Right cardiac atrium (tissue), 5 donors: ENCODE measurements around the gene HS6ST3. TPM values are rescaled to one million over a fixed set of nuclear protein-coding genes. Genes with fewer than 3 reads are reported as not detected.

Experiments
- ATAC-seq, 2 donors: fragments of 200-7000 bp; cut with Tn5 transposase; one replicate each; pipeline versions ENCODE4 v1.8.0 to v1.9.1; 2020; ENCODE audit warnings: moderate library complexity in 2 of 2, mild to moderate bottlenecking in 1 of 2
- DNase-seq, 3 donors: peaks; one replicate each; pipeline ENCODE4 v3.0.0-alpha.2; 2020
- H3K27ac ChIP-seq: one replicate; pipeline ENCODE4 v1.5.1; 2013; ENCODE audit warnings: mild to moderate bottlenecking, low read length, control low read depth, moderate library complexity
- H3K27me3 ChIP-seq: one replicate; pipeline ENCODE4 v1.6.1; 2013; ENCODE audit not compliant: control insufficient read depth, insufficient read depth
- H3K4me1 ChIP-seq: one replicate; pipeline ENCODE4 v1.6.1; 2013; ENCODE audit warnings: low read length; ENCODE audit not compliant: control insufficient read depth, insufficient read depth
- H3K4me3 ChIP-seq: one replicate; pipeline ENCODE4 v1.5.1; 2013; ENCODE audit warnings: low read length, control low read depth
- H3K9me3 ChIP-seq: one replicate; pipeline ENCODE4 v1.6.1; 2013; ENCODE audit warnings: low read length; ENCODE audit not compliant: control insufficient read depth
- WGBS: extraction: QIAGEN DNeasy Blood & Tissue Kit; methylation state at CpG from one replicate; pipeline ENCODE4 v1.1.7; 2013; 5-methylcytosine and 5-hydroxymethylcytosine counted together
- intact Hi-C, 4 donors: fragments of 100-400 bp; cut with DNase I; formaldehyde crosslinking; loops; one replicate each; pipeline versions ENCODE4 v1.11.0 to v1.14.0; 2022 to 2023
- microRNA-seq, 2 donors: library from miRNA; unstranded; fragments of <30 nt; microRNA quantifications; one replicate each; pipeline ENCODE4 v1.2.0, GENCODE V29; 2020 to 2021
- polyA plus RNA-seq: library from polyadenylated mRNA; stranded (reverse); fragments of 200-250 nt; gene quantifications from one replicate; pipeline ENCODE4 v1.2.3, GENCODE V29; 2013
- total RNA-seq, 4 donors: library from RNA; stranded (reverse); fragmentation: NEBNext Ultra II Directional; extraction: Animal tissue kit (Norgen Biotek cat#: 25700); gene quantifications; one replicate each; pipeline ENCODE4 v1.2.1, GENCODE V29; 2021
- donor health status: healthy with polysubstance abuse.
- donor health status: DM: no; HTN: yes; CAD: no.
- donor health status: DM: no; HTN: no; CAD: no.
- donor health status: DM: no; HTN: yes; CAD: no; lungs with severe emphysema.
- donor health status: DM: yes; HTN: yes; CAD: no.

The HS6ST3 gene
- total and polyA plus RNA-seq, 5 donors: 0.64 to 1.3 (median 0.79) TPM

DNA sequence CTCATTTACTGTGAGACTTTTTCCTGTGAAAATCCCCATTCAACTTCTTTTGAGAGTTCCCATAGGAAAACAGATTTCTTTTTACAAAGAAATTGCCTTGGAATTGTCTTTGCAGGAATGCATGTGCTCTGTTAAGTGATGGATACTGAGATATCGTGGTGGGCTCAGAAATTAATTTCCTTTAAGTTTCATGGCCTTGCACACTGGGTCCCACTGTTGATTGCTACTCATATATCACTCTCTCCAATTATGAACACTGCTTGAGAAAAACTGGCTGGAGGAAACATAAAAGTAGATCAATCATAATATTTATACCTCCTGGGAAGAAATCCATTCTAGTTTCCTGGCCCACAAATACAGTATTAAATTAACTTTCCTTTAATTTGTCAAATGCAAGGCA, 773.1 kb downstream of the HS6ST3 start:
- no peak overlapping the region for H3K4me3 ChIP-seq
- H3K9me3 ChIP-seq: no peaks in the 10 kb centered on the region
- intact Hi-C loops: no loop called here
- ATAC-seq (no peak), DNase-seq (no peak)
- no peaks in the 10 kb centered on the region for H3K27me3 ChIP-seq
- no peaks in the 10 kb centered on the region for H3K4me1 ChIP-seq
- no peak overlapping the region for H3K27ac ChIP-seq
- 61% methylated on average over 1 of the region's 1 CpG for WGBS

DNA sequence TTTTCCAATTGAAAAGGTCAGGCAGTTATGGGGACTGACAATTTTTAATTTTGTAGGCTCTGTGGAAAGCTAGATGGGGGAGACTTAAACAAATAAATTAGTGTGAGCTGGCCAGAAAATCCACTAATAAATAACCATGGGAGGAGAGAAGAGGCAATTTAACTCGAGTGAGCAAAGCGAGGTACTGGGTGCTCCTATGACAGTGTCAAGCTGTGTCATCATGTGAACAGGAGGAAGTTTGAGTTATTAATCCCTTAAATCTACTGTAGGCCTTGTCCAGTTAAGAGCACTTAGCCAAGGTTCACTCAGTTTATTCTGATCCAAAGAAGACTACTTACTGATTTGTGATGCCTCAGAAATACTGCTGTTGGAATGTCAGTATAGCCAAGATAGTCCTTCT, 781.6 kb downstream of the HS6ST3 start:
- intact Hi-C loops: no loop called here
- DNase-seq (no peak), ATAC-seq (no peak)
- Histone ChIP-seq H3K27ac (no peak overlapping the region), H3K4me1 (no peaks in the 10 kb centered on the region), H3K4me3 (no peak overlapping the region), H3K9me3 (no peaks in the 10 kb centered on the region), H3K27me3 (no peaks in the 10 kb centered on the region)
- WGBS: 62% methylated on average over 2 of the region's 2 CpGs

DNA sequence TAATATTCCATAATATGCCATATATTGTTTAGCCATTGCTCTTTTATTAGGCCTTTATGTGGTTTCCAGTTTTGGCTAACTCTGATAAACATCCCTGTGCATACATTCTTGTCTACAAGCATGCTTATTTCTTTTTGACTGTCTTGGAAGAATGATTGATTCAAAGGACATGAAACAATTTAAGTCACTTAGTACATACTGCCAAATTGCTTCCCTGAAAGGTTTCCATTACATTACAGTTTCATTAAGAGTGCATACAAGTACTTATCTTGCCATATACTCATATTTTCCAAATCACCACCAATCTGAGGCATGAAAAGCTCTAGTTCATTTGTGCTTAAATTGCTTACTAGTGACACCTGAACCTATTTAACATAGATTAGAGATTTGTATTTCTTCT, 790.5 kb downstream of the HS6ST3 start:
- ATAC-seq: no peak
- no peak for DNase-seq
- intact Hi-C loops: no loop called here

More for the DNA sequence above, 790.5 kb downstream of the HS6ST3 start:
- Histone ChIP-seq H3K27me3 (no peaks in the 10 kb centered on the region), H3K27ac (no peak overlapping the region), H3K4me3 (no peak overlapping the region), H3K9me3 (peaks cover 2% of the 10 kb centered on the region), H3K4me1 (no peaks in the 10 kb centered on the region)

Small RNA genes within 50 kb of the gene (microRNA-seq; reads per million reads assigned to microRNA genes)
- 0 reads per million in 2 donors for gene MIR4501

Other genes starting within 250 kb of the HS6ST3 start
- 10 to 100 TPM; 16.8 to 33.4 (median 21.4) TPM for gene UGGT2, start 36.7 kb upstream of the HS6ST3 start, total RNA-seq
- 7.6 TPM for gene UGGT2, start 36.7 kb upstream of the HS6ST3 start, polyA plus RNA-seq